Lung microvascular endothelial cell (primary cell): ENCODE measurements around the gene ABCA5. TPM values are rescaled to one million over a fixed set of nuclear protein-coding genes. Genes with fewer than 3 reads are reported as not detected.
"Not testable (repeated sequence)": the region's sequence is repeated elsewhere in the genome, so short reads cannot be mapped to it uniquely, and the experiment has no call there.

Experiments
- DNase-seq, 2 donors: peaks; one replicate each; pipeline versions ENCODE4 v3.0.0 to v3.0.0-alpha.2; 2010; ENCODE audit warnings: low read depth in 2 of 2
- total RNA-seq: library from RNA; depleted of rRNA; stranded (reverse); fragments of >200 nt; gene quantifications from 2 replicates; pipeline ENCODE4 v1.2.1, GENCODE V29; 2014

The ABCA5 gene
- total RNA-seq, 1 donor from 2014 or later: 17.1 TPM

GRCh38 chr17:69331756-69332155 is 4.8 kb upstream of the ABCA5 start:
- DNase-seq: no peak

GRCh38 chr17:69326377-69327059 is 415 bp downstream of the ABCA5 start:
- DNase-seq: peak; percentile 45 to 54

- no peak for DNase-seq
These were observed 1.2 kb downstream of the ABCA5 start for GRCh38 chr17:69325518-69326376.

GRCh38 chr17:69323806-69324205 is 3.1 kb downstream of the ABCA5 start:
- DNase-seq: no peak

GRCh38 chr17:69320908-69321238 is 6.1 kb downstream of the ABCA5 start:
- no peak for DNase-seq

GRCh38 chr17:69320210-69320907 is 6.6 kb downstream of the ABCA5 start:
- DNase-seq: no peak

GRCh38 chr17:69317625-69318024 is 9.3 kb downstream of the ABCA5 start:
- no peak for DNase-seq

- DNase-seq: peak in 1 of 2 donors; percentile 49
These were observed 12.5 kb downstream of the ABCA5 start for GRCh38 chr17:69314246-69315065.

GRCh38 chr17:69305177-69305576 is 21.8 kb downstream of the ABCA5 start:
- no peak for DNase-seq

GRCh38 chr17:69302682-69303081 is 24.3 kb downstream of the ABCA5 start:
- no peak for DNase-seq

GRCh38 chr17:69300222-69300621 is 26.7 kb downstream of the ABCA5 start:
- no peak for DNase-seq

- DNase-seq: peak in 1 of 2 donors; percentile 21
These were observed 28.7 kb downstream of the ABCA5 start for GRCh38 chr17:69298120-69298722.

- DNase-seq: peak in 1 of 2 donors; percentile 6
These were observed 39.8 kb downstream of the ABCA5 start for GRCh38 chr17:69287168-69287567.

- DNase-seq: no peak
These were observed 40.7 kb downstream of the ABCA5 start for GRCh38 chr17:69286257-69286656.

GRCh38 chr17:69284646-69285045 is 42.3 kb downstream of the ABCA5 start:
- DNase-seq: no peak

- DNase-seq: no peak
These were observed 44.9 kb downstream of the ABCA5 start for GRCh38 chr17:69282002-69282401.

GRCh38 chr17:69276279-69276678 is 50.7 kb downstream of the ABCA5 start:
- DNase-seq: not testable (repeated sequence)

- no peak for DNase-seq
These were observed 51.2 kb downstream of the ABCA5 start for GRCh38 chr17:69275751-69276150.

GRCh38 chr17:69271023-69271422 is 55.9 kb downstream of the ABCA5 start:
- no peak for DNase-seq

- DNase-seq: peak; percentile 57 to 79
These were observed 57.6 kb downstream of the ABCA5 start for GRCh38 chr17:69269131-69269998.
